GM12801 (cell line): ENCODE results near the gene OR10J4.

ENCODE experiments used
- TF ChIP-seq, protein P1 (sequence below): IDR thresholded peaks from one replicate; pipeline ENCODE4 v1.5.1; 2011; ENCODE audit warnings: control low read depth; ENCODE audit not compliant: insufficient read length; ENCODE audit errors: extremely low read depth

The OR10J4 gene

DNA sequence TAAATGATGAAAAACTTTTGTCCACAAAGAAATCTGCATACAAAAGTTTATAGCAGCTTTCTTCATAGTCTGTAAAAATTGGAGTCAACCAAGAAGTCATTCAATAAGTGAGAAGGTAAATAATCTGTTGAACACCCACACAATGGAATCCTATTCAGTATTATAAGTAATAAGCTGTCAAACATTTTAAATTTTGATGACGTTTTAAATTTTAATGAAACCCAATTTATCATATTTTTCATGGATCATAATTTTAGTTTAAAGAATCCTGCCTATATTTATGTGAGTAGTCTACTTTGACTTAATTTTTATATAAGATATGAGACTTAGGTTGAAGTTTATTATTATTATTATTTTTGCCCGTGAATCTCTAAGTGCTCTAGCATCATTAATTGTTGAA lies 27.5 kb downstream of the OR10J4 start:
- TF ChIP-seq, protein P1, sequence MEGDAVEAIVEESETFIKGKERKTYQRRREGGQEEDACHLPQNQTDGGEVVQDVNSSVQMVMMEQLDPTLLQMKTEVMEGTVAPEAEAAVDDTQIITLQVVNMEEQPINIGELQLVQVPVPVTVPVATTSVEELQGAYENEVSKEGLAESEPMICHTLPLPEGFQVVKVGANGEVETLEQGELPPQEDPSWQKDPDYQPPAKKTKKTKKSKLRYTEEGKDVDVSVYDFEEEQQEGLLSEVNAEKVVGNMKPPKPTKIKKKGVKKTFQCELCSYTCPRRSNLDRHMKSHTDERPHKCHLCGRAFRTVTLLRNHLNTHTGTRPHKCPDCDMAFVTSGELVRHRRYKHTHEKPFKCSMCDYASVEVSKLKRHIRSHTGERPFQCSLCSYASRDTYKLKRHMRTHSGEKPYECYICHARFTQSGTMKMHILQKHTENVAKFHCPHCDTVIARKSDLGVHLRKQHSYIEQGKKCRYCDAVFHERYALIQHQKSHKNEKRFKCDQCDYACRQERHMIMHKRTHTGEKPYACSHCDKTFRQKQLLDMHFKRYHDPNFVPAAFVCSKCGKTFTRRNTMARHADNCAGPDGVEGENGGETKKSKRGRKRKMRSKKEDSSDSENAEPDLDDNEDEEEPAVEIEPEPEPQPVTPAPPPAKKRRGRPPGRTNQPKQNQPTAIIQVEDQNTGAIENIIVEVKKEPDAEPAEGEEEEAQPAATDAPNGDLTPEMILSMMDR, result no peak

DNA sequence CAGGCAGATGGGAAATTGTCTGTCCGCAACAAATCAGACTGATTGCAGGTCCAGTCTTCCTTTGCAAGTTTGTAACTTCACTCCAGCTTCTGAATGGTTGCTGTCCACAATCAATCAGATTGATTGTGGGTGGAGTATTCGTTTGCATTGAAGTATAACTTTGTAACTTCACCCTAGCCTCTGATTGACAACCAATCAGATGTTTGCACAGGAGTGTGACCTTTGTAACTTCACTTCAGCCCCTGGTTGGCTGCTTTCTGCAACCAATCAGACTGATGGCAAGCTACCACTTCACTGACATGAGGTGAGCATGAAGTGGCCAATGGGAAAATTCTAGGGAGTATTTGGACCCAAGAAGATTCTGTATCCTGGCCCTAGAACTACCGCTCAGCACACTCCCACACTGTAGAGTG lies 33.2 kb downstream of the OR10J4 start:
- TF ChIP-seq, protein P1, result no peak

DNA sequence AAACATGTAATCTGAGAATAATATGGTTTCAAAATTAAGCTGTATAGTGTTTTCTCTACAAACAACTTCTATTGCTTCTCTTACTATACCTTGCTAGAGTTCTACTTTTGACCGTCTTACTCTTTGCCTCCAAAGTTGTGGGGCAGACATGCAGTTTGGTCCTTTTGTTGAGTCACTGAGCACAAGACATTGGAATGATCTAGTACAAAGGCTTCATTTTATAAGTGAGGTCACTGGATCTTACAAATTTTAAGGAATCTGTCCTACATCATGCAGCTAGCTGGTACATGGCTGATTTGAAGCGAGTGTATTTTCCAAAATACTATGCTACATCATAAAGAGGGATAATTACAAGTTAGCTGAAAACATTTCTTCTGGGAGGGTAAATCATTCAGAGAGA lies 36.3 kb downstream of the OR10J4 start:
- TF ChIP-seq, protein P1, result no peak

DNA sequence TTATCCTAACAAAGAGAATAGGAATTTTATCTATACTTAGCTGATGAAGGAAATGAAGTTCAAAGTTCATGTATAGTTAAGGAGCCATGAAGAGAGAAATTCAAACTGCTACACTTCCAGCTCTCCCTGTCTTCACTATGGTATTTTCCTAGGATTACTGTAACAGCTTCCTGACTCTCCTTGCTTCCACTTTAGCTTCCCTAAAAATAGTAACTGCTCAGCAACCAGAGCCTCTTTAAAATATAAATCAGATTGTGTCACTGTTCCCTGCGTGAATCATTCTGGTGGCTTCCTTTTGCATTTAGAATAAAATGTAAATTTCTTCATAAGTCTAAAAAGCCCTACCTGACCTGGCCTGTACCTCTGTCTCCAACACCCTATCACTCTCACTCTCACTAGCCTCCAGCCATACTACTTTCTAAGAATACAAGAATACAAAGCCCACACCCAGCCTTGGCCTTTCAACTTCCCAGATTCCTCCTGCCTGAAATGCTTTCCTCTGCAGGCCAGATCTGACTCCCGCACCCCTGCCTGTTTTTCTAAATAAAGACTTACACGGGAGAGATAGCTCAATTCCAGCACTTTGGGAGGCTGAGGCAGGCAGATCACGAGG lies 38.0 kb downstream of the OR10J4 start:
- TF ChIP-seq, protein P1, result no peak

DNA sequence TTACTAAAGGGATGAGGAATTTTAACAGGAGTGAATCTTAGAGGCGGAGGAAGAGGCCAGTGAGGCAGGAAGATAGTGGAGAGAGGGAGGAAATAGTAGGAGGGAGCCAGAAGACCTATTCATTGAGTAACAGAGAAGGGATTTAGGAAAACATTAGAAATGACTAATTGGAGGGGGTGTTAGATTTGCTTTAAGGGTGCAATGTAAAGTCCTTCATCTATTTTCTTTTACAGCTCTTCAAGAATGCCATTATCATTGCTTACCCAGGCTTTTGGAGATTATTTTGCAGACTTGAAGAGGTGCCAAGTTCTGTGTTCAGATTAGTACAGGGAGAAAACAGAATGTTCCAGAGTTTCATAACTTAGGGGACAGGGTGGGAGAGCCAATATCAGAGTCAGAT lies 41.3 kb downstream of the OR10J4 start:
- TF ChIP-seq, protein P1, result no peak

DNA sequence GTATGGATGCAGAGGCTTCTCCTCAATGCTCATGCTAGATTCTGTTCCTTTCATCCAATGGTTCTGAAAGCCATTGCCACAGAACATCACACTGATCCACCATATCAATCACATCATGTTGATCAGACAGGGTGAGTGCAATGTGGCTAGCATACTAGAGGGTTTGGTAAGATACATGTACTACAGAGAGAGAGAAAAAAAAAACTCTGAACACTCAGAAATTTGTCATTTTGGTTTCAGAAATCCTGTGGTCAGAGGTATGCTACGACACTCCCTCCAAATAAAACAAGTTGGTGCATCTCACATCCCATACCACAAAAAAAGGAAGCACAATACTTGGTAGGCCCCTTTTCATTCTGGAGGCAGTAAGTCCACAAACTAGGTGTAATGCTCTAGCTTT lies 42.9 kb downstream of the OR10J4 start:
- TF ChIP-seq, protein P1, result no peak
